SKM-1 treated with dmso at 0.1 percent for 144 hours (cell line): ENCODE measurements around the gene PARM1.

ENCODE experiments used
- DNase-seq: peaks from one replicate; lab custom pipeline; 2025; ENCODE audit not compliant: unreplicated experiment; lab: John Stamatoyannopoulos, UW

The PARM1 gene

DNA sequence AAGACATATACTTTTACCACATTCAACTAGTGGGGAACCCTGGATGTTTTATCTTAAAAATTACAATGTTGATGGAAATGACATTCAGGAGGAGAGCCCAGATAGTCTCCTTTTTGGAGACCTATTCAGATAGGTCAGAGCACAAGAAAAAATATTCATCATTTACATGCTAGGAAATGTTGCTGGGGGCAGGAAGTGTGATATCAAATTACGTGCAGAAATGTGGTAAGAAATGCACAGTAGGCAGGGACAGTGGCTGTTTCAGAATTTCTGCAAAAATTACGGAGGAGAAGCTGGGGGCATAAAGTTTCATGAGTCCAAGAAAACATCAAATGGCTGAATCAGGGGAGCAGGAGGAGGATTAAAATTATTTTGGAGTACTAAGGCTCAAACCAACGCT is 8.2 kb downstream of the PARM1 start:
- DNase-seq: no peak

DNA sequence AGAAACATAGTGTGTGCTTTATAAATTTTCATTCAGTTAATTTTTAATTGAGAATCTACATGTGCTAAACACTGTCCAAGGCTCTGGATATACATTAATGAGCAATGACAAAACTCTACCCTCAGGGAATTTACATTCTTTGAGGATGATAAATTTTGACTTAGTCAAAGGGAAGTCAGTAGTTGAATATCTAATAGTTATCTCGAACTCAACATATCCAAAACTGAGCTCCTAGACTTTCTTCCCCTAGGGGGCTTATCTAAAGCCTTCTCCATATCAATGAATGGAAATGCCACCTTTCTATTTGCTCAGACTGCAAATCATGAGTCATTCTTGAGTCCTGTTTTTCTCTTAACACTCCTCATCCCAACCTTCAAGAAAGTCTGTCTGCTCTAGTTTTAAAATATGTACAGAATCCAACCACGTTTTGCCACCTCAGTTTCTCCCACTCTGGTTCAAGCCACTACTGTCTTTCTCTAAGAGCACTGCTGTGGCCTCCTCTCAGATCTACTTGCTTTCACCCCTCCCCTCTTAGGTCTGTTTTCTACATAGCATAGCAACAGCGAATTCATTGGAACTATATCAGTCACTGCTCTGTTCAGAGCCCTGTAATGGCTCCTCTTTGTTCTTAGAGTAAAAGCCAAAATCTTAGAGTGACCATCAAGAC is 9.5 kb downstream of the PARM1 start:
- DNase-seq: no peak

DNA sequence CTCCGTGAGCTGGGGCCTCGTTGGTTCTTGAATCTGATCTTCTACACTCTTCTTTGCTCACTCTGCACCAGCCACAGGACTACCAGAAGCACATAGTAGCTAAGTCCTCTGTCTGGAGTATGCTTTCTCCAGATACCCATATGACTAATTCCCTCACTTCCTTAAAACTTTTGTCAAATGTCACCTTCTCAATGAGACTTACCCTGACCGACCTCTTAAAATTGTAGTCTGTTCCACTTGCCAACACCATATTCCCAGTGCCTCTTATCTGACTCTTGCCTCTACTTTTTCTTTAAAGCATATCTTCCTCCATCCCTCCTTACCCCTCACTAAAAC is 10.0 kb downstream of the PARM1 start:
- no peak for DNase-seq

DNA sequence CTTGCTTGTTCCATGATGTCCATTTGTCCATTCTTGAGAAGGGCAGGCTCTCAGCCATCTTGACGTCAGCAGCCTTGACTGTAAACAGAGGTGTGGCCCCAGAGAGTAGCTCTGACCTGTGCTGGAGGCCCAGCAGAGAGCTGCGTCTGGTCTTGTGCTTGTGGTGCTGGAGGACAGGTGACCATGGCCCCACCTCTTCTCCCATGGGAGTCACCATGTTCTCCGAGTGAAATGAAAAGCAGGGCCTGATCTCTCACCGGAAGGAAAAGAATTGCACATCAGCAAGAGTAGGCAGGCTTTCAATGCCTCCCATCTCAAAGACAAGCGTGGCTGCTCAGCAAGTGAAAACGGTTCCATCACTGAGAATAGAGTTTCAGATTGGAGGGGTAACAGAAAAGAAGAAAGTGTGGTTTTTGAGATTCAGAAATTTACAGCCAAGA is 11.5 kb downstream of the PARM1 start:
- no peak for DNase-seq

DNA sequence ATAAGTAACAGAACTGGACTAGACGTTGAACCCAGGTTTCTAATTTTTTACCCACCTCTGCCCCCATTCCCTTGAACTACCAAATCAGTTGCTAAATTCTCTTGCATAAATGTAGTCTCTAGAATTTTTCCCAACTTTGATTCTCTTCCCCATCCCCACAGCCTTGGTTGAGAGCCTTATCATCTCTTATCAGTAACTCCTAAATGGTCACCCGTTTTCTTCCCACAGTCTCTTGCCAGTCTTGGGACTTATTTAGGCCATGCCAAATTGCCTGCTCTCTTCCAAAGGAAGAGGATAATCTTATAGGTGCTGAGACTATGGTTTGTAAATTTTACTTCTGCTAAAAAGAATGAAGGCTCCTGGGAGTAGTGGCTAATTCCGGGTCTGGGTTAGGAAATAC is 13.3 kb downstream of the PARM1 start:
- no peak for DNase-seq

DNA sequence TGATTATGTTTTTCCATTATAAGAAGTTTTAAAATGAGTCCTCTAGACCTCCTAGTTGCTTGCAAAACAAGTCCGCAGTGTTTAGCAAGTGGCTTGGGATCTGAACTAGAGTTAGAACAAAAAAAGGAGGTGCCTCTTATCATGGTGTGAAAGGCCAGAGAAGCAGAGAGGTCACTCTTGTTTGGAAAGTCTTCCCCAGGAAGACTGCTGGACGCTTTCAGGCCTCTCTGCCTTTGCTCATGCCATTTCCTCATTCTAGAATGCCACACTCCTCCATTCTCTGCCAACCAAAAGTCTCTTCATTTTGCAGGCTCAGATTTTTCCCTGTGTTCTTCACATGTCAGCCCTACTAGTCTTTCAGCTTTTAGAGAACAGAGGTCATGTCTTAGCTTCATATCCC is 14.9 kb downstream of the PARM1 start:
- no peak for DNase-seq

DNA sequence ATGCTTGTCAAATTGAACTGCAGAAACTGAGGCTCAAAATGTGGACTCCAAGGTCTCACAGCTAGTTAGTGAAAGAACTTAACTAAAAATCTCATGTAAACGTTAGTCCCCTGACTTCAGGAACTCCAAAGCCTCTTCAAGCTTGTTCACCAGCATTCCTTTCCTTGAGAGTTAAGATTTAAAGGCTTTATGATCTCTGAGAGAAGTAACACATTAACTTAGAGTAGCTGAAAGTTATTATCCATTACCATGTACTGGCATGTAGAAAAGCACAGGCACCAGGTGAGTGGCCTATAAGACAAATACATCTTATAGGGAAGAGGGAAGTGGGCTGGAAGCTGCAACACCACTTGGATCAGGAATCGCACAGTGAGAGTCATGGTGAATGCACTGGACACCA is 15.3 kb downstream of the PARM1 start:
- DNase-seq: no peak

DNA sequence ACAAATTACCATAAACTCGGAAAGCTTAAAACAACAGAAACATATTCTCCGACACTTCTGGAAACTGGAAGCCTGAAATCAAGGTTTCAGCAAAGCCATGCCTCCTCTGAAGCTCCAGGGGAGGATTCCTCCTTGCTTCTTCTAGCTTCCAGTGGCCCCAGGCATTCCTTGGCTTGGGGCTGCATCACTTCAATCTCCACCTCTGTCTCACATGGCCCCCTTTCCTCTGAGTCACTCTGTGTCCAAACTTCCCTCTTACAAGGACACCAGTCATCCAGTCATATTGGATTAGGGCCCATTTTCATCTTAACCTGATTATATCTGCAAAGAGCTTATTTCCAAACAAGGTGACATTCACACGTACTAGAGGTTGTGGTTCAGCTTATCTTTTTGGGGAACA is 17.3 kb downstream of the PARM1 start:
- DNase-seq: no peak

DNA sequence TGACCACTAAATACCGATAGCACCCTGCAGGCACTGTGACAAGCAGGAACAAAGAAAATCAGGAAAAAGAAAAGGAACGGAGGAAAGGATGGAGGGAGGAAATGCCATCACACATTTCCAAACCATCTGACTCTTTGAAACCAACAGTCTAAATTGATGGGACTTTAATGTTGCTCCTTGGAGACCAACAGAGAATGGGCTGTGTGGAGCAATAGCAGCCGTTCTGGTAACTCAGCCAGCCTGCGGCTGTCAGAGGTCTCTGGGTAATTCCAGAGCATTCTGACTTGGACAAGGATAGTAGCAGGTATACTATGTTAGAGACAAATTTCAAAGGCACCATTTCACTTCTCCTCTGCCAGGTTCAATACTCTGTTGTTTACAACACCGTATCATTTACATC is 18.0 kb downstream of the PARM1 start:
- DNase-seq: no peak

DNA sequence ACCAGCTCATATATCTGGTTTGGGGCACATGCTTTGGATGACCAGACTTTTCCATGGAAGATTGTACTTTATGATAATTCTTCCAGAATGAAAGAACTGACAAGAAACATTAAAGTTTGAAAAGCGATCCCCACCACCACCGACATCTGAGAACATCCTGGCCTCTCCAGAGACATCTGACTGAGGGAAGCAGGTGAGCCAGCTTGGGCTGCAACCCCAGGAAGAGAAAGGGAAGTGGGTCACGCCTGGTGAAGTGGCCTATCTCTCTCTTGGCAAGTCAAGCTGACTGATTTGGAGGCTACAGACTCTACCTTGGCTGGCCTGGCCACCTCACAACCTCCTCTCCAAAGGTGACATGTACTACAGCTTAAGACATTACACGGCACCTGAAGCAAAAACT is 20.7 kb downstream of the PARM1 start:
- DNase-seq: no peak

DNA sequence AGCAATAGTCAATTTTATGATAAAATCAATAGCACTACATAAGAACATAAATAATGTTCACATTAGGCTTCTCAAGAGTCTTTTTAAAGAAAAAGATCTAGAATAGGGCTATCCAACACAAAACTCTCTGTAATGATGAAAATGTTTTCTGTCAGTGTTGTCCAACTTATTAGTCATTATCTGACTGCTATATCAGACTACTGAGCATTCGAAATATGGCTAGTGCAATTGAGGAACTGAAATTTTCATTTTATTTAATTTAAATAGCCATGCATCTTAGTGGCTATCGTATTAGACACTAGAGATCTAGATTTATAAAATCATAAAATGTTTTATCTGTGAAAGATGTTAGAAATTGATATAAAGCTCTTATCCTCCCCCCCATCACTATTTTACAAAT is 26.0 kb downstream of the PARM1 start:
- DNase-seq: no peak

DNA sequence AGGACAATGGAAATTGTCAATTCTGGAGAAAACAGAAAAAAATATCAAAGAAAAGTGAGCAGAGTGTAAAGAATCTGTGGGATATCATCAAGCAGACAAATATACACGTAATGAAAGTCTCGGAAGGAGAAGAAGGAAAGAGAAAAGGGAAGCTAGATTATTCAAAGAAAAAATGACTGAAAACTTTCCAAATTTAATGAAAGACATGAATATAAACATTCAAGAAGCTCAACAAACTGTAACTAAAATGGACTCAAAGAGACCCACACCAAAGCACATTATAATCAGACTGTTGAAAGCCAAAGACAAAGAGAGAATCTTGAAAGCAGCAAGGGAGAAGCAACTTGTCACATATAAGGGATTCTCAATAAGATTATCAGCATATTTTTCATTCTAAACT is 28.3 kb downstream of the PARM1 start:
- DNase-seq: no peak

DNA sequence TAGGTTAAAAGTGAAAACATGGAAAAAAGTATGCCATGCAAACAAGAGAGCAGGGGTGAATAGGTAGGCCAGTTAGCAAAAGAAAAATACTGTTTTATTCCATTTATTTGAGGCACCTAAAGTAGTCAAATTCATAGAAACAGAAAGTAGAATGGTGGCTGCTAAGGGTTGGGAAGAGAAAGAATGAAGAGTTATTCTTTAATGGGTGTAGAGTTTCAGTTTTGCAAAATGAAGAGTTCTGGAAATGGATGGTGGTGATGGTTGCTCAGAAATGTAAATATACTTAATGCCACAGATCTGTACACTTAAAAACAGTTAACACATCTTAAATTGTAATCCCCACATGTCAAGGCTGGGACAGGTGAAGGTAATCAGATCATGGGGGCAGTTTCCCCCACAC is 29.7 kb downstream of the PARM1 start:
- DNase-seq: no peak

DNA sequence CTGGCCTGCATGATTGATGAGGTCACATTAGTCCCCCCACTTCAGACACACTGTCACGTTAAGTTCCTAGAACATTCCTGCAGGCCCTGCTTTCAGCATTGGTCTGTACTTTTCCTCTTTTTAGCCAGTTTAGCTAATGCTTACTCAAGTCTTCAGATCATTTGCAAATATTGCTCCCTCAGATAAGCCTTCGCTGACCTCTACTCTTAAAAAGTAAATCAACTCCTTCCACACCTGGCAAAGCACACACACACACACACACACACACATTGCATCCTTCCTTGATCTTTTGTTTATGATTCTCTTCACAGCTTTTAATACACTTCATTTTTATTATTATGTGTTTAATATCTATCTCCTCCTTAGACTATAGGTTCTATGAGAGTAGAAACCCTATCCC is 31.4 kb downstream of the PARM1 start:
- no peak for DNase-seq

DNA sequence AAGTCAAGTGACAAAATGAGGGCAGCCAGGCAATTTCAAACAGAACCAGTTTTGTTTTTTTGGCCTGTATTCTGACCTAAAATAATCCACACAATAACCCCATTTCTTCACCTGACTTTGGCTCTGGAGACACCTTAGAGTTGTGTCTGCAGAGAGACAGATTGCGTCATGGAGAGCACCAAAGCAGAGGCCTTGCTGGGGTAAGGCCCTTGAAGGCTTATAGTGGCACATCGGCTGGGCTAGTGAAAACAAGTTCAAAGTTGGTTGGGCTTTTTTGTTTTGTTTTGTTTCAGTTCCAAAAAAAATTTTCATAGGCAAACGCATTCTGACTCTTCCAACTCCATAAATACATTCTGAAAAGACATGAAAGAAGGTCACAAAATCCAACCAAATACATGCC is 34.4 kb downstream of the PARM1 start:
- no peak for DNase-seq

DNA sequence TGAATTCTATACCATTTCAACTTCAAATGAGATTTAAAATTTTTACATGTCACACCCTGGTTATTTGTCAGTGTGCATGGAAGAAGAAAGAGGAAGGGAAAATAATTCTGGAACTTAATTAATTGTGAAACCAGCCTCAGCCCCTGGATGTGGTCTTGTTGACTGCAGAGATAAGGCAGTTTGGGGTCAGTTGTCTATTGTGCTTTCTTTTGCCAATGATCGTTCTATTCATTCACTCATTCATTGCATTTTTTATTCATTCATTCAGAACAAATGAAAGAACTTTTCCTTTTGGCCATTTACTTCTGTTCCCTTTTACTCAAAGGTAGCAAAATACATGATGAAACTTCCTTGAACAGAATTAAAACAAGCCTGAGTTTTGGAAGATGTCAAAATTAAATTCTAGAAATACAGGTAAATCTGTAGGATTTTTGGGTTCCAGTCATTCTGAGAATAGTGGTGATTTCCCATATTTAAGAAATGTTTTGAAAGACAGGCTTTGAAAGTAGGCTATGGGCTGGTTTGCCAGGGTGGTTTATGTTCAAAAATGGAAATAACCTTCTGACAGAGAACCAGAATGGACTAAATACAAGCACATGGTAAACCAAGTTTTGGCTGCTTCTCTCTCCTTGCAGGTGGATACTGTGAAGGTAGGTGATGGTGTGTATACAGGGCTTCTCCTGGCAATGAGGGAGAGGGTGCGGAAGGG is 35.7 kb downstream of the PARM1 start:
- no peak for DNase-seq

DNA sequence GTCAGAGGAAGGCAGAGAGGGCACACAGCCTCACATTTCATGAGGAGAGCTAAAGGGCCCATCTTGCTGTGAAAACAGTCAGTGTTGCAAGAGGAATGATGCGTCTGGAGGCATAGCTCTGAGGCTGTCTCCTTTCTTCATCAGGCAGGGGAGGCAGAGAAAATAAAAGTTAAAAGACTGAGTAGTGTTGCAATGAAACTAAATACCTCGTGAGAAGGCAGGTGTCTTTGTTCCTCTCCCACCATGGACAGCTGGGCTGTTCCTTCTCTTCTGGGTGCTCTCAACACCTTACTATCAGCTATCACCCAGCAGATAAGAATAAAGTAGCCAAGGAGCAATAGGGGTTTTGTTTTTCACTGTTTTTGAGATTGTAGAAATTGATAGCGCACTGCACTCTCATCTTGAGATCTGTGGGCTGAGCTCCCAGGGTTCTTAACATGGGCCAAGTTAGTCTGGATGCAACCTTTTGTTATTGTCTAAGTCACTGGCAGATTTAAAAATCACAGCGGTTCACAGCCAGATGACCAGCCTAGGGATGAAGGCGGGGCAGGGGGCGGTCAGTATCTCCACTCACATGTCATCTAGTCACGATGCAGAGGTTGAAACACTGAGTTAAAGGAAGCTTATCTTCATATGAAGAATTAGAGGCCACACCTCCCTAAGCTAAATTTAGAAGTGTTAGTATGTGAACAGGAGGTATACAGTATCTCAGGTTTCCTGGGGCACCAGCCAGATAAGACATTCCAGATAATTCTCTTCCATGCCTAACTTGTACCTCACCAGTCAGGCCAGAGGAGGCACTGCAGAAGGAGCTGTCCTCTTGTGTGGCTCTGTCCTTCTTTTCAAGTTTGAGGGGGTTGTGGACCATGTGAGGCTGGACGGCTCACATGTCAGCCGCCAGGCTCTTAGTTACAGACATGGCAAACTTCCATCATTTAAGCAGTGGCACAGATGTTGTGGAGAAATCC is 36.9 kb downstream of the PARM1 start:
- DNase-seq: no peak

DNA sequence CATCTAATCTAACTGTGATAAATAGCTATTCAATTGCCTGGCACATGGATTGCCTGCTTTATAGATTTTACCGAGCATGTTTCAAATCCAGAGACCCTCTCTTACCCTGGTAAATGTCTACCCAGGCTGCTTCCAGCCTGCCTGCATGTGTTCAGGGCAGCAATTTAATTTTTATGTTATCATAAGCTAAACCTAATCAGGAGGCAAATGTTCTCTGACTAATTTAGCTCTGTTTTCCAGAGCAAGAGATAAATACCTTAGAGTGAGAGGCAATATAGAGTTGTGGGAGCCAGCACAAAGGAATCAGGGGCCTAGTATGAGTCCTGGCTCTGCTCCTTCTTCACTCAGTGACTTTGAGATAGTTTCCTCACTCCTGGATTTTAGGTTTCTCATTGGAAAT is 37.7 kb downstream of the PARM1 start:
- DNase-seq: no peak

DNA sequence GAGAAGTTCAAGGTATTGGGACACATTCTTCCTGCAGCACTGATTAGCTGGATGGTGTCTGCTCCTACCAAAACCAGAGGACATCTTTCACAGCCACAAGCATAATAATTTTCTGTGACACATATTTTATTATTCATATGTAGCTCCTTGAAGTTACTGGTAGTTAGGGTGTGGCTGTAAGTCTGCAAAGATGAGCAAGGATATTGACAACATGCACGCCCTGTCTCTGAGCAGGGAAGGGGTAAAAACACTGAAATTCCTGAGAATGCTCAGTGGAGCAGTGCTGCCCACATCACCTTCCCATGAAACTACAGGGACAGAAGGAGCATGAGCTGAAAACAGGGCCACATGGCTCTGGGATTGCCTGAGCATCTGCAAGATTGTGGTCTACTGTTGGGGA is 38.9 kb downstream of the PARM1 start:
- DNase-seq: no peak

DNA sequence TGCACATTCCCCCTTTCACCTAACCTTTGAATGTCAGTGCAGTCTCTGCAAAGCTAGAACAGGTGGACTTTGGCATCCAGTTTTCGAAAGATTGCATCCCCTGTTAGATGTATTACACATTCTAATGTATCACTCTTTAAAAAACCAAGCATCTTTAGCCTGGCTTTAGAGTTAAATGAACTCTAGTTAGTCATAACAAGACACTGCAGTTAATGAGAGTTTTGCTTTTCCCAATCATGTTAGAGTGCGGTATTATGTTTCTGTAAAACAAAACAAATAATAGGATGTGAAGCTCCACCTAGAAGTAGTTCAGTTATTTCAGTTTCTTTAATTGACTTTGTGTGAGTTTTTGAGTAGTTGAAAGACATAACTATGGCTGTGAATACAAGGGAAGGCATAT is 42.2 kb downstream of the PARM1 start:
- no peak for DNase-seq

DNA sequence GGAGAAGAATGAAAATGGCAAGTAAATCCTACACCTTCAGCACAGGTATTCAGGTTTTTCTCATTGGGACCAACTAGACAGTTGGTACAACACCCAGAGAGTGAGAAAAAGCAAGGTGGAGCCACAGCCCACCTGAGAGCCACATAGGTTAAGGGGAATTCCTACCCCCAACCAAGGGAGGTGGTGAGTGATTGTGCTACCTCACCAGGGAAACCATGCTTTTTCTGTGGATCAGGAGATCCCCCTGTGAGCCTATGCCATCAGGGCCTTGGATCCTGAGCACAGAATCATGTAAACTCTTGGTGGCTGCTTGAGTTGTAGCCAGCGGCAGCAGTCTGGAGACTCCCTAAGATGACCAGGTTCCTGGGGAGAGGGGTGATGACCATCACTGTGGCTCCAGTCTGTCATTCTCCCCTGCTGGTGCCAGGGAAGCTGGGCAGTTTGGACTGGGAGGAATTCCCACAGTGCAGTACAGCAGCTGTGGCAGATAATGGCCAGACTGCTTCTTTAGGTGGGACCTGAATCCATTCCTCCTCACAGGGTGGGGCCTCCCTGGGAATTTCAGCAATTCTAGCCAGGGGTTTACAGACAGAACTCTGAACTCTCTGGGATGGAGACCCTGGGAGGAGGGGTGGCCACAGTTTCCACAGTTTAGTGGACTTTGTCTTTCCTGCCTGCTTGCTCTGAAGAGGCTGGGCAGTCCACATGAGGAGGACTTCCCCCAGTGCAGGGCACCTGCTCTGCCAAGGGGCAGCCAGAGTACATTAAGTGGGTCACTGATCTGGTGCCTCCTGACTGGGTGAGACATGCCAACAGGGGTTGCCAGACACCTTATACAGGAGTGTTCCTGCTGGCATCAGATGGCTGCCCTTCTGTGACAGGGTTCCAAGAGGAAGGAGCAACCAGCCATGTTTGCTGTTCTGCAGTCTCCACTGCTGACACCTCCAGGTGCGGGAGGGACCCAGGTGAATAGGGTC is 43.2 kb downstream of the PARM1 start:
- no peak for DNase-seq
